C4-2B (cell line): Measurements from ENCODE around the gene KRTAP10-10.
"Not testable (repeated sequence)": the region's sequence is repeated elsewhere in the genome, so short reads cannot be mapped to it uniquely, and the experiment has no call there.

Experiments
- CTCF ChIP-seq: fragments of 450-650 bp; conservative IDR thresholded peaks from 2 replicates; pipeline ENCODE4 v1.5.1; 2017; ENCODE audit warnings: mild to moderate bottlenecking
- ZFX ChIP-seq: fragments of 450-650 bp; IDR thresholded peaks from 2 replicates; pipeline ENCODE4 v1.6.1; 2017

GRCh38 chr21:44627181-44627822 is 9.9 kb upstream of the KRTAP10-10 start:
- not testable (repeated sequence) for TF ChIP-seq CTCF, ZFX
